Measurements from ENCODE around the gene LRRC34.

GRCh38 chr3:169769287-169770181, 43.2 kb downstream of the LRRC34 start, which contains the start of gene ACTRT3:
- no peak for TF ChIP-seq CTCF (IDR thresholded peaks at IDR 0.05; ENCODE audit: low read depth, low read length, missing input control)
- no peak for TF ChIP-seq GABPA (IDR thresholded peaks at IDR 0.05 in 1 of 2, conservative IDR thresholded peaks at IDR 0.05 in 1 of 2)
- peak; percentile 63 for TF ChIP-seq ZBTB33 (IDR thresholded peaks at IDR 0.05)
- peak; percentile 29 for TF ChIP-seq REST (IDR thresholded peaks at IDR 0.05)

All from liver (tissue), 3 donors.